ENCODE results near the gene ELF2.

- TF ChIP-seq TOX (CRISPR knock-in tag; IDR thresholded peaks at IDR 0.05; ENCODE audit: borderline replicate concordance) (no peak), TCF4 (CRISPR knock-in tag; IDR thresholded peaks at IDR 0.05; ENCODE audit: borderline replicate concordance) (no peak), ISL1 (CRISPR knock-in tag; IDR thresholded peaks at IDR 0.05) (no peak)
- TF ChIP-seq, protein P1, sequence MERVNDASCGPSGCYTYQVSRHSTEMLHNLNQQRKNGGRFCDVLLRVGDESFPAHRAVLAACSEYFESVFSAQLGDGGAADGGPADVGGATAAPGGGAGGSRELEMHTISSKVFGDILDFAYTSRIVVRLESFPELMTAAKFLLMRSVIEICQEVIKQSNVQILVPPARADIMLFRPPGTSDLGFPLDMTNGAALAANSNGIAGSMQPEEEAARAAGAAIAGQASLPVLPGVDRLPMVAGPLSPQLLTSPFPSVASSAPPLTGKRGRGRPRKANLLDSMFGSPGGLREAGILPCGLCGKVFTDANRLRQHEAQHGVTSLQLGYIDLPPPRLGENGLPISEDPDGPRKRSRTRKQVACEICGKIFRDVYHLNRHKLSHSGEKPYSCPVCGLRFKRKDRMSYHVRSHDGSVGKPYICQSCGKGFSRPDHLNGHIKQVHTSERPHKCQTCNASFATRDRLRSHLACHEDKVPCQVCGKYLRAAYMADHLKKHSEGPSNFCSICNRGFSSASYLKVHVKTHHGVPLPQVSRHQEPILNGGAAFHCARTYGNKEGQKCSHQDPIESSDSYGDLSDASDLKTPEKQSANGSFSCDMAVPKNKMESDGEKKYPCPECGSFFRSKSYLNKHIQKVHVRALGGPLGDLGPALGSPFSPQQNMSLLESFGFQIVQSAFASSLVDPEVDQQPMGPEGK (CRISPR knock-in tag; IDR thresholded peaks at IDR 0.05; ENCODE audit: borderline replicate concordance) = no peak
- TF ChIP-seq, protein P2, sequence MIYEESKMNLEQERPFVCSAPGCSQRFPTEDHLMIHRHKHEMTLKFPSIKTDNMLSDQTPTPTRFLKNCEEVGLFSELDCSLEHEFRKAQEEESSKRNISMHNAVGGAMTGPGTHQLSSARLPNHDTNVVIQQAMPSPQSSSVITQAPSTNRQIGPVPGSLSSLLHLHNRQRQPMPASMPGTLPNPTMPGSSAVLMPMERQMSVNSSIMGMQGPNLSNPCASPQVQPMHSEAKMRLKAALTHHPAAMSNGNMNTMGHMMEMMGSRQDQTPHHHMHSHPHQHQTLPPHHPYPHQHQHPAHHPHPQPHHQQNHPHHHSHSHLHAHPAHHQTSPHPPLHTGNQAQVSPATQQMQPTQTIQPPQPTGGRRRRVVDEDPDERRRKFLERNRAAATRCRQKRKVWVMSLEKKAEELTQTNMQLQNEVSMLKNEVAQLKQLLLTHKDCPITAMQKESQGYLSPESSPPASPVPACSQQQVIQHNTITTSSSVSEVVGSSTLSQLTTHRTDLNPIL (CRISPR knock-in tag; IDR thresholded peaks at IDR 0.05; ENCODE audit: low read depth) = no peak
These were observed 44.7 kb upstream of the ELF2 start for GRCh38 chr4:139221687-139222086.
